Astrocyte (in vitro differentiated cells and primary cell): Measurements from ENCODE around the gene RTN4RL2. TPM values are rescaled to one million over a fixed set of nuclear protein-coding genes. Genes with fewer than 3 reads are reported as not detected.

Source experiments
- DNase-seq: peaks from one replicate; pipeline ENCODE4 v3.0.0-alpha.2; 2010; ENCODE audit warnings: low read depth
- FAIRE-seq: peaks from 2 replicates; lab custom pipeline; 2011; peaks lifted over from hg19 to GRCh38; lab: Jason Lieb, UNC
- H2AFZ ChIP-seq: 2 replicates; pipeline ENCODE4 v1.6.0; 2012; ENCODE audit warnings: low read depth, low read length, inconsistent platforms
- H3K27ac ChIP-seq: 2 replicates; pipeline ENCODE4 v1.5.1; 2011; ENCODE audit warnings: low read depth, low read length, inconsistent platforms
- H3K27me3 ChIP-seq: 2 replicates; pipeline ENCODE4 v1.6.0; 2011; ENCODE audit warnings: low read length, inconsistent platforms; ENCODE audit not compliant: insufficient read depth
- H3K36me3 ChIP-seq: 2 replicates; pipeline ENCODE4 v1.5.1; 2011; ENCODE audit warnings: low read length, inconsistent platforms; ENCODE audit not compliant: insufficient read depth
- H3K4me1 ChIP-seq: 2 replicates; pipeline ENCODE4 v1.5.1; 2011; ENCODE audit warnings: low read length, inconsistent platforms; ENCODE audit not compliant: insufficient read depth
- H3K4me2 ChIP-seq: 2 replicates; pipeline ENCODE4 v1.6.0; 2012; ENCODE audit warnings: low read length, inconsistent platforms
- H3K4me3 ChIP-seq: 2 replicates; pipeline ENCODE4 v1.5.1; 2011; ENCODE audit warnings: low read depth, mild to moderate bottlenecking, low read length, inconsistent platforms; ENCODE audit not compliant: insufficient read depth
- H3K79me2 ChIP-seq: 2 replicates; pipeline ENCODE4 v1.6.0; 2012; ENCODE audit warnings: mild to moderate bottlenecking, low read length, inconsistent platforms; ENCODE audit not compliant: insufficient read depth
- H3K9ac ChIP-seq: 2 replicates; pipeline ENCODE4 v1.6.0; 2012; ENCODE audit warnings: mild to moderate bottlenecking, low read length, inconsistent platforms
- H3K9me3 ChIP-seq: 2 replicates; pipeline ENCODE4 v1.5.1; 2012; ENCODE audit warnings: low read depth, mild to moderate bottlenecking, low read length, inconsistent platforms; ENCODE audit not compliant: insufficient read depth
- H4K20me1 ChIP-seq: 2 replicates; pipeline ENCODE4 v1.6.0; 2012; ENCODE audit warnings: low read length, inconsistent platforms; ENCODE audit not compliant: insufficient read depth
- H3K27ac Mint-ChIP-seq: one replicate; pipeline ENCODE4 v1.8.0; 2021; ENCODE audit warnings: mild to moderate bottlenecking, mixed read lengths; ENCODE audit not compliant: unreplicated experiment
- H3K27me3 Mint-ChIP-seq: one replicate; pipeline ENCODE4 v1.8.0; 2021; ENCODE audit warnings: low read depth, mixed read lengths; ENCODE audit not compliant: unreplicated experiment
- H3K36me3 Mint-ChIP-seq: one replicate; pipeline ENCODE4 v1.8.0; 2021; ENCODE audit warnings: low read depth, mixed read lengths; ENCODE audit not compliant: unreplicated experiment
- H3K4me1 Mint-ChIP-seq: one replicate; pipeline ENCODE4 v1.8.0; 2021; ENCODE audit warnings: low read depth, mixed read lengths; ENCODE audit not compliant: unreplicated experiment
- H3K4me3 Mint-ChIP-seq: one replicate; pipeline ENCODE4 v1.8.0; 2021; ENCODE audit warnings: mild to moderate bottlenecking, moderate library complexity, mixed read lengths; ENCODE audit not compliant: unreplicated experiment
- H3K9me3 Mint-ChIP-seq: one replicate; pipeline ENCODE4 v1.8.0; 2021; ENCODE audit warnings: mild to moderate bottlenecking, mixed read lengths; ENCODE audit not compliant: unreplicated experiment
- EZH2 ChIP-seq: IDR thresholded peaks from 2 replicates; pipeline ENCODE4 v1.6.1; 2012; ENCODE audit warnings: mild to moderate bottlenecking, low read length, inconsistent platforms; ENCODE audit not compliant: insufficient read depth
- total RNA-seq: library from RNA; stranded (reverse); gene quantifications from 2 replicates; pipeline ENCODE4 v1.2.1, GENCODE V29; 2021
- TF ChIP-seq, protein P1 (sequence below): IDR thresholded peaks from 2 replicates; pipeline ENCODE4 v1.5.1; 2011; ENCODE audit warnings: low read depth, mild to moderate bottlenecking, inconsistent platforms, low read length, moderate library complexity; ENCODE audit not compliant: insufficient read depth

The RTN4RL2 gene
- total RNA-seq, 1 donor from 2014 or later, result 0.50 TPM

DNA sequence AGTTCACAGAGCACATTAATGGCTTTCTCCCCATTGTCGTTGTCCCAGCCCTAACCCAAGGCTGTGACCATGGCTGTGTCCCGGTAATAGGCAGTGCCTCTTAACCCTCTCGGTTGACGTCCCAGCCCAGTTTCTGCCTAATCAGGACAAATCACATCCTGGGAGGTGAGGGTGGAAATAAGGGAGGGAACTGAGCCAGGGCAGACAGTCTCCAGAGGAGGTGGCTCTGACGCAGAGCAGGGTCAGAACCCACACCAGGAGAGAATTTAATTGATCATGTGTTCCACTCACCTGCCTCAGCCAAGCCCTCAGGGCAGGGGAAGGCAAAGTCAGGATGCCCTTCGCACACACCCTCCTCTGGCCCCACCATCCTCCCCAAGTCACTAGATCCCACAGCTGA lies 38.2 kb downstream of the RTN4RL2 start:
- Histone ChIP-seq H3K27me3 (no peaks in the 10 kb centered on the region), H4K20me1 (no peaks in the 10 kb centered on the region), H3K9ac (no peak overlapping the region), H3K4me3 (no peak overlapping the region), H3K4me2 (no peak overlapping the region), H2AFZ (no peak overlapping the region), H3K4me1 (peaks cover 6% of the 10 kb centered on the region), H3K9me3 (no peaks in the 10 kb centered on the region), H3K27ac (no peak overlapping the region), H3K36me3 (no peaks in the 10 kb centered on the region), H3K79me2 (no peaks in the 10 kb centered on the region)
- Mint-ChIP-seq H3K4me1 (no peaks in the 10 kb centered on the region), H3K27me3 (peaks cover 25% of the 10 kb centered on the region), H3K9me3 (no peaks in the 10 kb centered on the region), H3K36me3 (peaks cover 7% of the 10 kb centered on the region), H3K4me3 (no peak overlapping the region), H3K27ac (no peak overlapping the region)
- DNase-seq, result no peak
- FAIRE-seq, result no peak
- TF ChIP-seq EZH2, result no peak
- TF ChIP-seq, protein P1, sequence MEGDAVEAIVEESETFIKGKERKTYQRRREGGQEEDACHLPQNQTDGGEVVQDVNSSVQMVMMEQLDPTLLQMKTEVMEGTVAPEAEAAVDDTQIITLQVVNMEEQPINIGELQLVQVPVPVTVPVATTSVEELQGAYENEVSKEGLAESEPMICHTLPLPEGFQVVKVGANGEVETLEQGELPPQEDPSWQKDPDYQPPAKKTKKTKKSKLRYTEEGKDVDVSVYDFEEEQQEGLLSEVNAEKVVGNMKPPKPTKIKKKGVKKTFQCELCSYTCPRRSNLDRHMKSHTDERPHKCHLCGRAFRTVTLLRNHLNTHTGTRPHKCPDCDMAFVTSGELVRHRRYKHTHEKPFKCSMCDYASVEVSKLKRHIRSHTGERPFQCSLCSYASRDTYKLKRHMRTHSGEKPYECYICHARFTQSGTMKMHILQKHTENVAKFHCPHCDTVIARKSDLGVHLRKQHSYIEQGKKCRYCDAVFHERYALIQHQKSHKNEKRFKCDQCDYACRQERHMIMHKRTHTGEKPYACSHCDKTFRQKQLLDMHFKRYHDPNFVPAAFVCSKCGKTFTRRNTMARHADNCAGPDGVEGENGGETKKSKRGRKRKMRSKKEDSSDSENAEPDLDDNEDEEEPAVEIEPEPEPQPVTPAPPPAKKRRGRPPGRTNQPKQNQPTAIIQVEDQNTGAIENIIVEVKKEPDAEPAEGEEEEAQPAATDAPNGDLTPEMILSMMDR, result no peak

DNA sequence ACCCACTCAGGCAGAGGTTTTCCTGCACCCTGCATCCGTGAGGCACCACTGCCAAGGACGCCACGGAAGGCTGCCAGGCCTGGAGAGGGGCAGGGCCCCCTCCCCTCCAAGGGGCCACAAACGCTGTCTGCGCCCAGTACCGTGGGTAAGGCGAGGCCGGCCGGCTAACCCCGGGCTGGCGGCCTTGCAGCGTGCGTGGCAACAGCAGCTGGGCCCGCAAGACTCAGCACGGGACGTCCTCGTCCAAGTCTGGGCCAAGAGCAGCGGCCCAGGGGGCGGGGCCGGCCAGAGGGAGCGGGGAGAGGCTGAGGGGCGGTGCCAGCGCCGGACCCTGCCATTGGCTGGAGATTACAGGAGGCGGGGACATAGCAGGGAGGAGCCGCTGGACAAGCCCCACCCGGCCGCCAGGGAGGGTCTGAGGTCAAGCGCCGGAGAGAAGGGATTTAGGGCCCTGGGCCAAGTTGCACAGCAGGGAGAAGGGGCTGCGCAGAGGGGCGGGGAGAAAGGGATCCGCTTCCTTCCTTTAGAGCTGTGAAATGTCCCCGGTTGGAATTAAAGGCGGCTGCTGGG lies 39.2 kb downstream of the RTN4RL2 start:
- Histone ChIP-seq H3K4me2 (peak overlapping the region; percentile 92), H3K9me3 (no peaks in the 10 kb centered on the region), H3K4me3 (peak overlapping the region; percentile 40), H3K9ac (peak overlapping the region; percentile 41), H4K20me1 (no peaks in the 10 kb centered on the region), H3K27ac (no peak overlapping the region), H3K4me1 (peaks cover 6% of the 10 kb centered on the region), H3K79me2 (no peaks in the 10 kb centered on the region), H3K27me3 (no peaks in the 10 kb centered on the region), H3K36me3 (no peaks in the 10 kb centered on the region), H2AFZ (peak overlapping the region; percentile 96)
- Mint-ChIP-seq H3K4me3 (no peak overlapping the region), H3K36me3 (peaks cover 7% of the 10 kb centered on the region), H3K27me3 (peaks cover 25% of the 10 kb centered on the region), H3K27ac (no peak overlapping the region), H3K4me1 (no peaks in the 10 kb centered on the region), H3K9me3 (no peaks in the 10 kb centered on the region)
- no peak for FAIRE-seq
- DNase-seq, result peak; percentile 69
- TF ChIP-seq, protein P1, result no peak
- TF ChIP-seq EZH2, result no peak

DNA sequence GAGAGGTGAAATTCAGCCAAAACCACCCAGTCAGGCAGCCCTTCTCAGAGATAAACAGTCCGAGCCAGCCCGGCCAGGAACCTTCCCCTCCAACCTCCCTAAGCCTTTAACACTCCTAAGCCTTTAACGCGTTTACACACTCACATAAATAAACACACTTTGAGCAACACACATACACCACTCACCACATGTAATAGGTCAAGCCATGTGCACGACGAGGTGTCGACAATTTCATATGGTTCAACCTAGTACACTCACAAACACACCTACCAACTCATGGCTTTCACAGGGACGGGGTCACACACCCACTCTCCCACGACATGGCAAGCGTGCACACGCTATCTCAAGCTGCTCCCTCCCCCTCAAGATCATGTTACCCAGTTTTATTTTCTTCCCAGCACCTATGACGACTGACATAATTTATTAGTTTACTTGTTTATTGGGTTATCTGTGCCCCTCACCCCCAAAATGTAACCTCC lies 39.7 kb downstream of the RTN4RL2 start:
- no peaks in the 10 kb centered on the region for H3K4me1 Mint-ChIP-seq
- peak overlapping the region; percentile 96 for H2AFZ ChIP-seq
- H3K27me3 ChIP-seq, result no peaks in the 10 kb centered on the region
- H3K36me3 ChIP-seq, result no peaks in the 10 kb centered on the region
- no peaks in the 10 kb centered on the region for H3K9me3 Mint-ChIP-seq
- H3K27ac ChIP-seq, result no peak overlapping the region
- DNase-seq (no peak), FAIRE-seq (no peak)
- peaks cover 6% of the 10 kb centered on the region for H3K4me1 ChIP-seq
- H3K4me2 ChIP-seq, result peak overlapping the region; percentile 92
- no peaks in the 10 kb centered on the region for H3K9me3 ChIP-seq
- no peaks in the 10 kb centered on the region for H4K20me1 ChIP-seq
- H3K79me2 ChIP-seq, result no peaks in the 10 kb centered on the region
- peaks cover 11% of the 10 kb centered on the region for H3K36me3 Mint-ChIP-seq
- H3K27ac Mint-ChIP-seq, result no peak overlapping the region
- H3K27me3 Mint-ChIP-seq, result peaks cover 25% of the 10 kb centered on the region
- TF ChIP-seq, protein P1, result no peak
- TF ChIP-seq EZH2, result no peak
- no peak overlapping the region for H3K4me3 Mint-ChIP-seq
- H3K4me3 ChIP-seq, result peak overlapping the region; percentile 40
- peak overlapping the region; percentile 34 for H3K9ac ChIP-seq
